Type B pancreatic cell (in vitro differentiated cells): ENCODE results near the gene ENPP7. TPM values are rescaled to one million over a fixed set of nuclear protein-coding genes. Genes with fewer than 3 reads are reported as not detected.
"Not testable (repeated sequence)": the region's sequence is repeated elsewhere in the genome, so short reads cannot be mapped to it uniquely, and the experiment has no call there.

ENCODE experiments used
- DNase-seq: peaks from one replicate; pipeline ENCODE4 v3.0.0; 2021; ENCODE audit warnings: mixed read lengths; ENCODE audit not compliant: unreplicated experiment; ENCODE audit errors: extremely low spot score
- H3K27ac Mint-ChIP-seq: 2 replicates; pipeline ENCODE4 v1.8.0; 2021; ENCODE audit warnings: mild to moderate bottlenecking, mixed read lengths
- H3K27me3 Mint-ChIP-seq: 2 replicates; pipeline ENCODE4 v1.8.0; 2021; ENCODE audit warnings: mixed read lengths
- H3K36me3 Mint-ChIP-seq: 2 replicates; pipeline ENCODE4 v1.8.0; 2021; ENCODE audit warnings: mixed read lengths
- H3K4me1 Mint-ChIP-seq: one replicate; pipeline ENCODE4 v1.8.0; 2021; ENCODE audit warnings: mixed read lengths; ENCODE audit not compliant: unreplicated experiment
- H3K4me3 Mint-ChIP-seq: 2 replicates; pipeline ENCODE4 v1.8.0; 2021; ENCODE audit warnings: mild to moderate bottlenecking, mixed read lengths
- H3K9me3 Mint-ChIP-seq: 2 replicates; pipeline ENCODE4 v1.8.0; 2021; ENCODE audit warnings: mixed read lengths
- total RNA-seq: library from RNA; stranded (reverse); gene quantifications from 2 replicates; pipeline ENCODE4 v1.2.1, GENCODE V29; 2021; ENCODE audit warnings: low replicate concordance
- TF ChIP-seq, protein P1 (sequence below): fragments of 200-600 bp; sonication (generic); conservative IDR thresholded peaks from 2 replicates; pipeline ENCODE4 v1.5.0; 2021; ENCODE audit warnings: antibody characterized with exemption, mild to moderate bottlenecking

ENPP7 gene
- total RNA-seq, 1 donor from 2014 or later: 5.3 TPM

- Mint-ChIP-seq H3K27me3 (peaks cover 56% of the 10 kb centered on the region), H3K9me3 (no peaks in the 10 kb centered on the region), H3K36me3 (no peaks in the 10 kb centered on the region), H3K4me1 (peaks cover 13% of the 10 kb centered on the region), H3K4me3 (no peak overlapping the region), H3K27ac (no peak overlapping the region)
- TF ChIP-seq, protein P1, sequence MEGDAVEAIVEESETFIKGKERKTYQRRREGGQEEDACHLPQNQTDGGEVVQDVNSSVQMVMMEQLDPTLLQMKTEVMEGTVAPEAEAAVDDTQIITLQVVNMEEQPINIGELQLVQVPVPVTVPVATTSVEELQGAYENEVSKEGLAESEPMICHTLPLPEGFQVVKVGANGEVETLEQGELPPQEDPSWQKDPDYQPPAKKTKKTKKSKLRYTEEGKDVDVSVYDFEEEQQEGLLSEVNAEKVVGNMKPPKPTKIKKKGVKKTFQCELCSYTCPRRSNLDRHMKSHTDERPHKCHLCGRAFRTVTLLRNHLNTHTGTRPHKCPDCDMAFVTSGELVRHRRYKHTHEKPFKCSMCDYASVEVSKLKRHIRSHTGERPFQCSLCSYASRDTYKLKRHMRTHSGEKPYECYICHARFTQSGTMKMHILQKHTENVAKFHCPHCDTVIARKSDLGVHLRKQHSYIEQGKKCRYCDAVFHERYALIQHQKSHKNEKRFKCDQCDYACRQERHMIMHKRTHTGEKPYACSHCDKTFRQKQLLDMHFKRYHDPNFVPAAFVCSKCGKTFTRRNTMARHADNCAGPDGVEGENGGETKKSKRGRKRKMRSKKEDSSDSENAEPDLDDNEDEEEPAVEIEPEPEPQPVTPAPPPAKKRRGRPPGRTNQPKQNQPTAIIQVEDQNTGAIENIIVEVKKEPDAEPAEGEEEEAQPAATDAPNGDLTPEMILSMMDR: no peak
- no peak for DNase-seq
Observed at GRCh38 chr17:79749958-79750357, 19.2 kb downstream of the ENPP7 start.

- Mint-ChIP-seq H3K4me3 (no peak overlapping the region), H3K27ac (no peak overlapping the region), H3K9me3 (no peaks in the 10 kb centered on the region), H3K27me3 (peaks cover 52% of the 10 kb centered on the region), H3K4me1 (peaks cover 9% of the 10 kb centered on the region), H3K36me3 (no peaks in the 10 kb centered on the region)
- TF ChIP-seq, protein P1: no peak
- no peak for DNase-seq
Observed at GRCh38 chr17:79750650-79751545, 20.2 kb downstream of the ENPP7 start.

GRCh38 chr17:79752175-79752574, 21.4 kb downstream of the ENPP7 start:
- Mint-ChIP-seq H3K4me3 (no peak overlapping the region), H3K27me3 (peaks cover 41% of the 10 kb centered on the region), H3K36me3 (no peaks in the 10 kb centered on the region), H3K4me1 (peaks cover 6% of the 10 kb centered on the region), H3K27ac (no peak overlapping the region), H3K9me3 (no peaks in the 10 kb centered on the region)
- no peak for DNase-seq
- TF ChIP-seq, protein P1: no peak

GRCh38 chr17:79754370-79754769, 23.6 kb downstream of the ENPP7 start:
- no peak for DNase-seq

GRCh38 chr17:79754903-79755302, 24.2 kb downstream of the ENPP7 start:
- H3K27ac Mint-ChIP-seq, H3K36me3 Mint-ChIP-seq, DNase-seq, H3K4me1 Mint-ChIP-seq, H3K9me3 Mint-ChIP-seq, H3K4me3 Mint-ChIP-seq: not testable (repeated sequence)
- H3K27me3 Mint-ChIP-seq: peaks cover 22% of the 10 kb centered on the region

More at GRCh38 chr17:79754370-79754769, 23.6 kb downstream of the ENPP7 start:
- Mint-ChIP-seq H3K4me3 (no peak overlapping the region), H3K9me3 (no peaks in the 10 kb centered on the region), H3K4me1 (peaks cover 5% of the 10 kb centered on the region), H3K27me3 (peaks cover 27% of the 10 kb centered on the region), H3K36me3 (no peaks in the 10 kb centered on the region), H3K27ac (no peak overlapping the region)
- TF ChIP-seq, protein P1: no peak

DNA sequence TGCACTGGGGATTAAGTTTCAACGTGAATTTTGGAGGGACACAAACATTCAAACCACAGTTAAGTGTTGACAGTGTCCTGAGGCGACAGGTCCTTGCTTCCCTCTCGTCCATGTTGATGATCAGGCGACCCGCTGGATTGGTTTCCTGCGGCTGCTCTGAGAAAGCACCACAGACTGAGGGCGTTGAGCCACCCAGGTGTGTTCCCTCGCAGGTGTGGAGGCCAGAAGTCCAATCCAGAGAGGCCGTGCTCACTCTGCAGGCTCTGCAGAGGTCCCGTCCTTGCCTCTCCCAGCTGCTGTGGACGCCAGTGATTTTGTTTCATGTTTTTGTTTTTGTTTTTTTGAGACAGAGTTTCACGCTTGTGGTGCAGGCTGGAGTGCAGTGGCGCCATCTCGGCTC, 24.8 kb downstream of the ENPP7 start:
- H3K36me3 Mint-ChIP-seq: no peaks in the 10 kb centered on the region
- no peak overlapping the region for H3K27ac Mint-ChIP-seq
- peaks cover 5% of the 10 kb centered on the region for H3K4me1 Mint-ChIP-seq
- no peaks in the 10 kb centered on the region for H3K9me3 Mint-ChIP-seq
- TF ChIP-seq, protein P1: no peak
- no peak for DNase-seq
- H3K4me3 Mint-ChIP-seq: no peak overlapping the region
- peaks cover 19% of the 10 kb centered on the region for H3K27me3 Mint-ChIP-seq
